H1 (cell line): ENCODE data around the gene NCAPD2. TPM values are rescaled to one million over a fixed set of nuclear protein-coding genes. Genes with fewer than 3 reads are reported as not detected.

Source experiments
- CTCF ChIA-PET: fragments of 300-600 bp; sonication (Branson Sonifier 250); formaldehyde crosslinking; loops from one replicate; lab custom pipeline; 2021; ENCODE audit not compliant: partially characterized antibody; lab: Charles Lee
- POLR2A ChIA-PET: fragments of 300-600 bp; sonication (Branson Sonifier 250); formaldehyde crosslinking; loops from one replicate; lab custom pipeline; 2021; ENCODE audit warnings: inconsistent platforms; ENCODE audit not compliant: partially characterized antibody; lab: Charles Lee
- DNase-seq, 2 experiments: peaks; one replicate each; pipeline versions ENCODE4 v3.0.0 to v3.0.0-alpha.2; 2010 to 2022; ENCODE audit warnings: low spot score in 2 of 2, low read depth in 1 of 2, mixed read lengths in 1 of 2
- FAIRE-seq: peaks from 2 replicates; lab custom pipeline; 2011; peaks lifted over from hg19 to GRCh38; lab: Jason Lieb, UNC
- H2AFZ ChIP-seq: 2 replicates; pipeline ENCODE4 v1.8.1; 2012; ENCODE audit warnings: low read length, inconsistent platforms
- H2AK5ac ChIP-seq: 2 replicates; pipeline ENCODE4 v1.6.1; 2013; ENCODE audit warnings: low read depth, low read length
- H2BK120ac ChIP-seq: replicated peaks from 2 replicates; pipeline ENCODE3; 2013; ENCODE audit warnings: low read depth, low read length, inconsistent platforms
- H2BK12ac ChIP-seq: 2 replicates; pipeline ENCODE4 v1.6.1; 2013; ENCODE audit warnings: low read depth, low read length
- H2BK15ac ChIP-seq: 2 replicates; pipeline ENCODE4 v1.6.1; 2013; ENCODE audit warnings: low read length
- H2BK20ac ChIP-seq: 2 replicates; pipeline ENCODE4 v1.6.1; 2013; ENCODE audit warnings: low read length
- H2BK5ac ChIP-seq: 2 replicates; pipeline ENCODE4 v1.6.1; 2013; ENCODE audit warnings: low read depth, low read length
- H3K14ac ChIP-seq: 2 replicates; pipeline ENCODE4 v1.6.1; 2013; ENCODE audit warnings: inconsistent platforms; ENCODE audit not compliant: insufficient read length
- H3K18ac ChIP-seq: 2 replicates; pipeline ENCODE4 v1.6.1; 2013; ENCODE audit warnings: low read length; ENCODE audit errors: extremely low read depth
- H3K23ac ChIP-seq: 2 replicates; pipeline ENCODE4 v1.6.1; 2013; ENCODE audit warnings: inconsistent platforms; ENCODE audit not compliant: insufficient read length
- H3K23me2 ChIP-seq: 2 replicates; pipeline ENCODE4 v1.6.1; 2013; ENCODE audit warnings: low read depth, low read length
- H3K27ac ChIP-seq: 2 replicates; pipeline ENCODE4 v1.6.1; 2011; ENCODE audit warnings: low read depth, low read length, inconsistent platforms
- H3K27me3 ChIP-seq, 4 experiments: replicated peaks in 1 of 4; 1 replicate in 1 of 4; 2 replicates in 3 of 4; pipeline versions ENCODE4 v1.6.1 to v1.8.1; 2011 to 2013; ENCODE audit warnings: low read length in 3 of 4, mild to moderate bottlenecking in 3 of 4, inconsistent platforms in 2 of 4, mixed read lengths in 2 of 4, moderate library complexity in 1 of 4; ENCODE audit not compliant: control insufficient read depth in 3 of 4, insufficient read depth in 3 of 4; ENCODE audit errors: extremely low read depth in 1 of 4
- H3K36me3 ChIP-seq, 4 experiments: 2 replicates each; pipeline versions ENCODE4 v1.6.1 to v1.8.1; 2011 to 2013; ENCODE audit warnings: mild to moderate bottlenecking in 4 of 4, low read length in 3 of 4, moderate library complexity in 2 of 4, control low read depth in 1 of 4, inconsistent platforms in 1 of 4; ENCODE audit not compliant: insufficient read depth in 4 of 4, control insufficient read depth in 2 of 4
- H3K4ac ChIP-seq: replicated peaks from 2 replicates; pipeline ENCODE3; 2013; ENCODE audit warnings: low read length, low read depth, mixed read lengths, inconsistent platforms; ENCODE audit not compliant: insufficient read length
- H3K4me1 ChIP-seq, 4 experiments: replicated peaks in 1 of 4; 1 replicate in 1 of 4; 2 replicates in 3 of 4; pipeline versions ENCODE4 v1.6.1 to v1.8.1; 2011 to 2013; ENCODE audit warnings: low read length in 3 of 4, inconsistent platforms in 2 of 4, mixed read lengths in 1 of 4; ENCODE audit not compliant: insufficient read depth in 4 of 4, control insufficient read depth in 3 of 4
- H3K4me2 ChIP-seq, 2 experiments: 2 replicates each; pipeline versions ENCODE4 v1.6.1 to v1.8.1; 2011 to 2013; ENCODE audit warnings: low read depth in 2 of 2, low read length in 2 of 2, control low read depth in 1 of 2, inconsistent platforms in 1 of 2, mild to moderate bottlenecking in 1 of 2; ENCODE audit not compliant: insufficient read depth in 1 of 2
- H3K4me3 ChIP-seq, 4 experiments: fragments of 200-600, 300-600 bp in 1 of 4; sonication (generic), shearing (Covaris generic), sonication (Bioruptor Twin) in 1 of 4; 2 replicates each; pipeline versions ENCODE4 v1.5.1 to v1.8.1; 2011 to 2016; ENCODE audit warnings: low read length in 4 of 4, low read depth in 3 of 4, control low read depth in 2 of 4, inconsistent platforms in 2 of 4, mild to moderate bottlenecking in 2 of 4, mixed read lengths in 1 of 4, moderate library complexity in 1 of 4; ENCODE audit not compliant: insufficient read depth in 2 of 4; ENCODE audit errors: extremely low read depth in 1 of 4
- H3K56ac ChIP-seq: replicated peaks from 2 replicates; pipeline ENCODE3; 2013; ENCODE audit warnings: low read depth, mild to moderate bottlenecking, mixed read lengths, low read length, inconsistent platforms; ENCODE audit not compliant: insufficient read length
- H3K79me1 ChIP-seq: 2 replicates; pipeline ENCODE4 v1.6.1; 2013; ENCODE audit warnings: low read depth, low read length, control low read depth
- H3K79me2 ChIP-seq, 2 experiments: 2 replicates each; pipeline versions ENCODE4 v1.6.1 to v1.8.1; 2012 to 2013; ENCODE audit warnings: low read length in 2 of 2, mild to moderate bottlenecking in 2 of 2, inconsistent platforms in 1 of 2; ENCODE audit not compliant: insufficient read depth in 2 of 2, control insufficient read depth in 1 of 2
- H3K9ac ChIP-seq, 4 experiments: replicated peaks in 1 of 4; 1 replicate in 1 of 4; 2 replicates in 3 of 4; pipeline versions ENCODE4 v1.6.1 to v1.8.1; 2011 to 2013; ENCODE audit warnings: low read depth in 3 of 4, low read length in 3 of 4, control low read depth in 2 of 4, mild to moderate bottlenecking in 2 of 4, moderate library complexity in 2 of 4, inconsistent platforms in 1 of 4; ENCODE audit errors: extremely low read depth in 1 of 4
- H3K9me3 ChIP-seq, 2 experiments: 2 replicates each; pipeline versions ENCODE4 v1.6.1 to v1.8.1; 2012 to 2013; ENCODE audit warnings: mild to moderate bottlenecking in 2 of 2, moderate library complexity in 2 of 2, control low read depth in 1 of 2, inconsistent platforms in 1 of 2, low read depth in 1 of 2, low read length in 1 of 2, mixed read lengths in 1 of 2; ENCODE audit not compliant: insufficient read depth in 2 of 2
- H4K20me1 ChIP-seq, 2 experiments: replicated peaks in 1 of 2; 2 replicates each; pipeline versions ENCODE3 to v1.8.1; 2011 to 2013; ENCODE audit warnings: inconsistent platforms in 2 of 2, low read length in 2 of 2, mild to moderate bottlenecking in 1 of 2; ENCODE audit not compliant: insufficient read depth in 2 of 2, control insufficient read depth in 1 of 2
- H4K5ac ChIP-seq: 2 replicates; pipeline ENCODE4 v1.6.1; 2013; ENCODE audit warnings: low read length, low read depth, mixed read lengths, inconsistent platforms; ENCODE audit not compliant: insufficient read length
- H4K8ac ChIP-seq: 2 replicates; pipeline ENCODE4 v1.8.0; 2013; ENCODE audit warnings: mild to moderate bottlenecking, moderate library complexity, low read length, inconsistent platforms; ENCODE audit not compliant: insufficient read depth; ENCODE audit errors: extremely low read depth
- H4K91ac ChIP-seq: replicated peaks from 2 replicates; pipeline ENCODE3; 2013; ENCODE audit warnings: low read length, mixed read lengths, inconsistent platforms; ENCODE audit not compliant: insufficient read length
- KDM1A ChIP-seq: fragments of 200-600, 300-600 bp; sonication (generic); IDR thresholded peaks from 2 replicates; pipeline ENCODE4 v1.7.1; 2016; ENCODE audit warnings: mild to moderate bottlenecking, low read length, borderline replicate concordance
- POLR2A ChIP-seq, 2 experiments: IDR thresholded peaks; 1 replicate in 1 of 2; 2 replicates in 1 of 2; pipeline ENCODE4 v1.6.1; 2011; ENCODE audit warnings: low read depth in 2 of 2, low read length in 2 of 2, mild to moderate bottlenecking in 2 of 2; ENCODE audit errors: control extremely low read depth in 1 of 2
- SP1 ChIP-seq: IDR thresholded peaks from 2 replicates; pipeline ENCODE4 v1.6.1; 2011; ENCODE audit warnings: low read depth, low read length
- SP4 ChIP-seq: IDR thresholded peaks from 2 replicates; pipeline ENCODE4 v1.6.1; 2012; ENCODE audit warnings: low read length, inconsistent platforms
- WGBS, 2 experiments: shearing (Covaris generic) in 1 of 2; methylation state at CpG; one replicate each; pipeline versions ENCODE4 v1.1.6 to v1.1.7; 2013 to 2015; ENCODE audit warnings: low lambda C conversion rate in 2 of 2, mixed read lengths in 2 of 2, inconsistent platforms in 1 of 2, low coverage in 1 of 2, missing lambda C conversion rate in 1 of 2; ENCODE audit not compliant: insufficient replicate concordance in 2 of 2, insufficient coverage in 1 of 2, insufficient read length in 1 of 2; ENCODE audit errors: extremely low coverage in 1 of 2, missing lambda C conversion rate in 1 of 2; 5-methylcytosine and 5-hydroxymethylcytosine counted together
- polyA plus RNA-seq, 7 experiments: library from polyadenylated mRNA; depleted of rRNA in 3 of 7; stranded (reverse) in 5 of 7; unstranded in 2 of 7; fragments of >200 nt in 5 of 7; fragments of 200-250 nt in 2 of 7; gene quantifications; 1 replicate in 5 of 7; 2 replicates in 1 of 7; 4 replicates in 1 of 7; pipeline versions ENCODE4 v1.2.1 to v1.2.3, GENCODE V29; 2011 to 2013; ENCODE audit warnings: missing spikeins in 2 of 7, mixed read lengths in 2 of 7
- total RNA-seq: library from RNA; stranded (reverse); fragmentation: NEBNext Ultra II Directional; extraction: Animal tissue kit (Norgen Biotek cat#: 25700); gene quantifications from 2 replicates; pipeline ENCODE4 v1.2.1, GENCODE V29; 2021

Gene NCAPD2
- total and polyA plus RNA-seq, 2 of the 8 experiments (the other 6 are each of a cell fraction or from before 2014, with no cell fraction given) = 55.8 to 132 TPM

GRCh38 chr12:6463858-6464257, 30.0 kb upstream of the NCAPD2 start:
- DNase-seq = no peak
- Histone ChIP-seq H4K20me1 (peaks cover 0 to 4% of the 10 kb centered on the region in 2 experiments), H3K79me1 (no peaks in the 10 kb centered on the region), H2BK20ac (no peak overlapping the region), H3K36me3 (peaks cover 5 to 40% (median 26%) of the 10 kb centered on the region in 4 experiments), H3K23ac (no peak overlapping the region), H3K23me2 (no peaks in the 10 kb centered on the region), H4K8ac (no peak overlapping the region), H3K56ac (no peak overlapping the region), H3K79me2 (0 out of 4 replicates have a peak, but pooled peaks cover 0 to 5% of the 10 kb centered on the region in 2 experiments), H3K14ac (no peak overlapping the region), H3K4me1 (no peaks in the 10 kb centered on the region), H2AFZ (no peak overlapping the region), H3K4me2 (no peak overlapping the region), H3K4ac (no peak overlapping the region), H3K27me3 (no peaks in the 10 kb centered on the region), H3K4me3 (no peak overlapping the region), H2BK120ac (no peak overlapping the region), H2BK12ac (no peak overlapping the region), H4K5ac (no peak overlapping the region), H3K9me3 (no peaks in the 10 kb centered on the region), H3K9ac (no peak overlapping the region), H3K18ac (no peak overlapping the region), H2AK5ac (no peak overlapping the region), H3K27ac (no peak overlapping the region), H4K91ac (no peak overlapping the region), H2BK15ac (no peak overlapping the region), H2BK5ac (no peak overlapping the region)
- ChIA-PET POLR2A (interaction anchor here (0.9 to 3.9 kb wide), 4 partner anchors 11 to 88 kb away, joined by 3 to 34 read pairs (median 11); partner anchors contain the start of genes SCNN1A and TAPBPL), CTCF (interaction anchor here (0.6 to 10.5 kb wide), 15 partner anchors 10 to 179 kb away, joined by 3 to 202 read pairs (median 3); partner anchors contain the start of gene CD27)
- no peak for FAIRE-seq
- TF ChIP-seq SP4 (no peak), SP1 (no peak), POLR2A (IDR thresholded peaks at IDR 0.05; ENCODE audit: control extremely low read depth in 1 of 2, low read depth in 2 of 2, low read length in 2 of 2) (no peak), KDM1A (no peak)
- 85% methylated on average over 6 of the region's 6 CpGs; no CpG with 5 or more reads in 1 of the 2 experiments for WGBS, 2 experiments
